NCI-H2196 (cell line): Measurements from ENCODE around the gene ME2.
"Not testable (repeated sequence)": the region's sequence is repeated elsewhere in the genome, so short reads cannot be mapped to it uniquely, and the experiment has no call there.

ENCODE experiments used
- DNase-seq: peaks from one replicate; lab custom pipeline; 2025; ENCODE audit not compliant: unreplicated experiment; lab: John Stamatoyannopoulos, UW

The ME2 gene

DNA sequence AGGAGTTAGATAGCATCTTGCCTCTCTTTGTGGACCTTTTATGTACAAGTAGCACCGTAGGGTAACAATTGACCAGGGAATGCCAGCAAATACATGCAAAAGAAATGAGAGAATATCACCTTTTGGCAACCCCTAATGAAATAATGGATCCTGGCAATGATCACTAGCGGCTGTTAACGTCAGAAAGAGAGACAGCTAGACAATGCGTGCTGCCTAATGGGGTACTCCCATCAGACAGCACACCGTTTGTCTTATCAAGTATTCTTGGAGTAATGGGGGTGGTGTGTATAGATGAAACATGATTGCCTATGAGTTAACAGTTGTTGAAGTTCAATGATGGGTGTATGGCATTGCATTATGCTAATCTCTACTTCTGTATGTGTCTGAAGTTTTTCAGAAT is 90.5 kb downstream of the ME2 start:
- DNase-seq = no peak

DNA sequence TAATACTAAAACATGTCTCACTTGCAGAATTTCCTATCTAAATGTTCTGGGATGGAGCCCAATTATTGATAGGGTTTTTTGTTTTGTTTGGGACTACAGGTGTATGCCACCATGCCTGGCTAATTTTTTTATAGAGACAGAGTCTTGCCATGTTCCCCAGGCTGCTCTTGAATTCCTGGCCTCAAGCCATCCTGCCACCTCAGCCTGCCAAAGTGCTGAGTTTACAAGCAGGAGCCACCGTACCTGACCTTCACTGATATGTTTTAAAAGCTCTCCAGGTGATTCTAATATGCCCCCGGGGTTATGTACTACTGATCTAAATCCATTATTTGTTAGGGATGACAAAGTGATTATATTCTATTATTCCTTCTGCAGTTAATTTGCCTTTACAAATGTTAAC is 91.1 kb downstream of the ME2 start:
- DNase-seq = peak; percentile 50

DNA sequence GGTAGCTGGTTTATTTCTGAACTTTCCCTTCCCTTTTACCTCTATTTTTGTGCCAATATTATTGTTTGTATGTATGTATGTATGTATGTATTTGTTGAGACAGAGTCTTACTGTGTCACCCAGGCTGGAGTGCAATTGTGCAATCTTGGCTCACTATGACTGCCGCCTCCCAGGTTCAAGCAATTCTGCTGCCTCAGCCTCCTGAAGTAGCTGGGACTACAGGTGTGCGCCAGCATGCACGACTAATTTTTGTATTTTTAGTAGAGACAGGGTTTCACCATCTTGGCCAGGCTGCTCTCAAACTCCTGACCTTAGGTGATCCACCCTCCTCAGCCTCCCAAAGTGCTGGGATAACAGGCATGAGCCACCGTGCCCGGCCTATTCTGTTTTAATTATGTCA is 93.5 kb downstream of the ME2 start:
- not testable (repeated sequence) for DNase-seq

DNA sequence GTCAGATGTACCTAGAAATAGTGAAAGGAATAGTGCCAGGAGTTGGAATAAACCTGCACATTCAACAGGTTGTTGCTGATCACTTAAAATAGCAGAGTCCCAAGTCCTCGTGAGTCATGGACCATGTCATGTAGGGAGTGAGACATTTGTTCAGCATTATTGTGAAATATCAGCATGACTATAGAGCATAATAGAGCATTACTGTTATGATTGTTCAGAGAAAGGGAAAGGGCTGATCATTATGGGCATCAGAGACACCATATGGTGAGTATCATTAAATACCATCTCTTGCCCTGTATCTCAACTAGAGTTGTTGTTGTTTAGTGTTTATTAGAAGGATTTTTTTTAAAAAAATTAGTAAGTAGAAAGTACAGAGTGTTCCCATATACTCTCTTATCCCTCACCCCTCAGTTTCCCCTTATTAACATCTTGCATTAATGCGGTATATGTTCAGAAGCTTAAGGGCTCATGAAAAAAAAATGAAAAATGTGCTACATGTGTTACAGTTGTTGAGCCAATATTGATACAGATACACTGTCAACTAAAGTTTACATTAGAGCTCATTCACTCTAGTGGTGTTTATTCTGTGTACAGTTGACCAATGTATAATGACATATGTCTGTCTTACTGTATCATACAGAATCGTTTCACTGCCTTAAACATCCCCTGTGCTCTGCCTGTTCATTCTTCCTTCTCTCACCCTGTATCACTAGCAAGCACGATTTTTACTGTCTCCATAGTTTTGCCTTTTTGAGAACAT is 94.6 kb downstream of the ME2 start:
- no peak for DNase-seq

- no peak for DNase-seq
Observed at GRCh38 chr18:50977037-50977760, 98.3 kb downstream of the ME2 start.

DNA sequence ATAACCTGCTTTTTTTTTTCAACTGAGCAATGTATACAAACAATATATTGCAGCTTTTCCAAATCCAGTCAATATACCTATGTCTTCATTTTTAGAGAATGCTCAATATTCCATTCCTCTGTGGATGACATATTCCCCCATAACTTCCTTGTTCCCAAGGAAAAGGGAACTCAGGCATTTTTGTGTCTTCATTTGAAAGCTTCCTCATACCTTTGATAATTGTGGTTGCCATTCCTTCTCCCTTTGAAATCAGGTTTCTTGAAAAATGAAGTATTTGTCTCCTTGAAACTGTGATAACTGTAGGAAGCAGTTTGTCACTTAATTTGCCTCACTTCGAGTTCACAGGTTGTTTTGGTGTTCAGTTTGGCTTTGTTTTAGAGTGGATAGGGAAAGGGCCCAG is 102.5 kb downstream of the ME2 start:
- DNase-seq = no peak

DNA sequence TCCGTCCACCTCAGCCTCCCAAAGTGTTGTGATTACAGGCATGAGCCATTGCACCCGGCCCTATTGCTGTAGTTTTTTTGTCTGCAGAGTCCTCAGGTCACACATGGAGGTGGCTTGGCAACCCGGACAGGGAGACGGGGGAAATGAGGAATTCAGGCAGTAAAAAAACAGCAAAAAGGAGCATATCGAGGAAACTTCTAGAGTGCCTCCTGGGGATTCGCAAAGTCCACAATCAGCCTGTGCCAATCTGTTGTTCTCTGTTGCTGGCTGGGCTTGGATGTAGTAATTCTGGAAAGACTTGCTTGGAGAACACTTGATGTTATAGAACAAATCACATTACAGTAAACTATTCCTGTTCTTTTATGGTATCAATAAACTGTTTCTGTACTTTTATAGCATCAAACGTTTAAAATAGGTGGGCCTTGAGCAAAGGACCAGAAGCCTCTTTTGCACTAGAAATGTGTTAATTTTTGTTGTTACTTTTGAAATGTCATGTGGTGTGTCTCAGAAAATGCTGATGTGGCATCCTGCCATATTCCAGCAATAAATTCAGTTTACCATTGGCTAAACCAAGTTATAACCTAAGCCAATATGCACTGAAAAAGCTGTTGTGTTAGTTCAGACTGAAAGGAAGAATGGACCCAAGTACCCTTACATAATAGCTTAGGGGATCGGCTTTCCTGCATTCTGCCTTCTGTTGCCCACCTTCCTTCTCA is 103.3 kb downstream of the ME2 start:
- no peak for DNase-seq

DNA sequence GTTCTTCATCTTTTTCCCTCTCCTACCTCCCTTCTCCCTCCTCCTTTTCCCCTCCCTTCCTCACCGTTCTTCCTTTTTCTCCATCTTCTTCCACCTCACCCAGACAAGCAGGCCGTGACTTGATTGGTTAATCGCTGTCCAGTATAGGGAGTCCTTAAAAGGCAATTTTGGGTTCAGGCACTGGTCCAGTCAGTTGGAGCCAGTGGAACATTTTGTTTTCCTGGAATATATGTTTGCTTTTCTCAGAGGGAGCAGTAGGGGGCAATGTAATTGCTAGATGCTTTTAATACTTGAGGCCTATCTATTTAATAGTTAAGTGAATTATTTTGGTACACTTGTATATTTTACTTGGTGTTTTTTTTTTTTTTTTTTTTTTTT is 103.9 kb downstream of the ME2 start:
- DNase-seq = no peak

DNA sequence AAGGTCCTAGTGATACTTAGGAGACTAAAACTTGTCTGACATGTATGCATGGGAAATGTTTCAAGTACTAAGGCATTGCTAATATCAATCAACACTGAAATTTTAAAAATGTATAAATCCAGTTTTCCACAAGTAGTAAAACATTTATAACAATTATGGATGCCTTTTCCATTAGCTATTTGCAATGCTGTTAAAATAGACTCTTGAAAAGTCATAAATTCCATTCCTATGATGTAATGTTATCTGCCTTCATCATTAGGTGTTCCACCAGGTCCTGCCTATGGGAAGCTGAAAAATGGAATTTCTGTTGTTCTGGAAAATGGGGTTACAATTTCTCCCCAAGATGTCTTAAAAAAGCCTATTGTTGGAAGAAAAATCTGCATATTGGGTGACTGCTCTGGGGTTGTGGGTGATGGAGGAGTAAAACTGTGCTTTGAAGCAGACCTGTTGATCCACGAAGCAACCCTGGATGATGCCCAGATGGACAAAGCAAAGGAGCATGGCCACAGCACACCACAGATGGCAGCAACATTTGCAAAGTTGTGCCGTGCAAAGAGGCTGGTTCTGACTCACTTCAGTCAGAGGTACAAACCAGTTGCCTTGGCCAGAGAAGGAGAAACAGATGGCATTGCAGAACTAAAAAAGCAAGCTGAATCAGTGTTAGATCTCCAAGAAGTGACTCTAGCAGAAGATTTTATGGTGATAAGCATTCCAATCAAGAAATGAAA is 107.6 kb downstream of the ME2 start:
- DNase-seq = no peak

DNA sequence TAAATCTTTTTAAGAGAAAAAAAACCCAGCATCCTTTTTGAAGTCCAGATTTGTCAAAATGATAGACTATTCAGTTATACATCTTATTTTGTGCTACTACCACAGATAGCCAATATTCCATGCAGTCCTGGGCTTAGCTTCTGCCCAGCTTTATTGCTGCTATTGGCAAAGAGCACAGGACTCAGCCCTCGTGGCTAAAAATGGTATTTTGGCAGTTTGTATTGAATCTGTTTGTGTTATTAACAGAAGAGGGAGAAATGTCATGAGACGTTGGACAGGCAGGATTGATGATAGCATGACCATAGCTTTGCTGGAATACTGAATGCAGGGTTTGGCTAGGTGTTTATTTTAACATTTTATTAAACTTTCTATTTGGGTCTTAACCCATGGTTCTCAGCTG is 108.3 kb downstream of the ME2 start:
- DNase-seq = no peak

GRCh38 chr18:50989711-50990110 is 110.8 kb downstream of the ME2 start:
- no peak for DNase-seq

DNA sequence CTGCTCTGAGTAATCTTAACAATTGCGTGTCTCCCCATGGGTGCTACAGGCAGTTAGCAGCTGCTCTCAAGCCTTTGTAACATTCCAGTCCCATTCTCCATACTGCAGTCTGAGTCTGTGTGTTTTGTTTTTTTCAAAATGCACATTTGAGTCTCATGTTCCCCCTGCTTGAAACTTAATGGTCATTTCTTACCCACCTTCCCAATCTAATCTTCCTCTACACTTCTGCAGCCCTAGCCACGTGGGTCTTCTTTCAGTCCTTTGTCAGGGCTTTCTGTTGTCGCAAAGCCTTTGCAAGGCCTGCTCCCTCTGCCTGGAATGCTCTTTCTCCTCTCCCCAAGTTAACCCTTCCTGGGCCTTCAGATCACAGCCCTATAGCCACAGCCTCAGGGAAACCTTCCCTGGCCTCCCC is 113.4 kb downstream of the ME2 start:
- DNase-seq = no peak

GRCh38 chr18:50994031-50994430 is 115.1 kb downstream of the ME2 start:
- DNase-seq = no peak

DNA sequence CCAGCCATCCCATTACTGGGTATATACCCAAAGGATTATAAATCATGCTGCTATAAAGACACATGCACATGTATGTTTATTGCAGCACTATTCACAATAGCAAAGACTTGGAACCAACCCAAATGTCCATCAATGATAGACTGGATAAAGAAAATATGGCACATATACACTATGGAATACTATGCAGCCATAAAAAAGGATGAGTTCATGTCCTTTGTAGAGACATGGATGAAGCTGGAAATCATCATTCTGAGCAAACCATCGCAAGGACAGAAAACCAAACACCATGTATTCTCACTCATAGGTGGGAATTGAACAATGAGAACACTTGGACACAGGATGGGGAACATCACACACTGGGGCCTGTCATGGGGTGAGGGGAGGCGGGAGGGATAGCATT is 124.3 kb downstream of the ME2 start:
- DNase-seq = not testable (repeated sequence)
